Neutrophil (primary cell): Measurements from ENCODE around the gene PLEKHF1.
"Not testable (repeated sequence)": the region's sequence is repeated elsewhere in the genome, so short reads cannot be mapped to it uniquely, and the experiment has no call there.

Source experiments
- H3K27ac ChIP-seq: fragments of 200-600 bp; sonication (generic); 2 replicates; pipeline ENCODE4 v1.5.1; 2016; ENCODE audit warnings: mild to moderate bottlenecking, moderate library complexity
- H3K27me3 ChIP-seq: fragments of 200-600 bp; sonication (generic); 2 replicates; pipeline ENCODE4 v1.6.0; 2016; ENCODE audit warnings: mild to moderate bottlenecking
- H3K36me3 ChIP-seq: fragments of 200-600 bp; sonication (generic); 2 replicates; pipeline ENCODE4 v1.5.1; 2017
- H3K4me1 ChIP-seq, 2 experiments: fragments of 200-600 bp in 1 of 2; sonication (generic) in 1 of 2; 1 replicate in 1 of 2; 2 replicates in 1 of 2; pipeline versions ENCODE4 v1.5.1 to v1.6.1; 2013 to 2016; ENCODE audit warnings: low read depth in 1 of 2, low read length in 1 of 2, mild to moderate bottlenecking in 1 of 2, moderate library complexity in 1 of 2; ENCODE audit not compliant: control insufficient read depth in 1 of 2, insufficient read depth in 1 of 2
- H3K4me3 ChIP-seq, 2 experiments: fragments of 200-600 bp in 1 of 2; sonication (generic) in 1 of 2; 1 replicate in 1 of 2; 2 replicates in 1 of 2; pipeline ENCODE4 v1.5.1; 2013 to 2016; ENCODE audit warnings: low read depth in 1 of 2, low read length in 1 of 2, mild to moderate bottlenecking in 1 of 2, moderate library complexity in 1 of 2
- H3K9me3 ChIP-seq: fragments of 200-600 bp; sonication (generic); 2 replicates; pipeline ENCODE4 v1.5.1; 2016
- CTCF ChIP-seq: fragments of 200-600 bp; sonication (generic); IDR thresholded peaks from 2 replicates; pipeline ENCODE4 v1.5.1; 2016; ENCODE audit warnings: antibody characterized with exemption

Gene PLEKHF1

GRCh38 chr19:29706635-29707034 lies 41.4 kb downstream of the PLEKHF1 start:
- H3K36me3 ChIP-seq: peaks cover 51% of the 10 kb centered on the region
- H3K27ac ChIP-seq: no peak overlapping the region
- TF ChIP-seq CTCF: no peak
- H3K4me3 ChIP-seq: no peak overlapping the region
- no peaks in the 10 kb centered on the region for H3K9me3 ChIP-seq
- no peaks in the 10 kb centered on the region for H3K27me3 ChIP-seq
- peaks cover 10 to 14% of the 10 kb centered on the region in 2 experiments for H3K4me1 ChIP-seq

- Histone ChIP-seq H3K27ac (no peak overlapping the region), H3K4me1 (peaks cover 14% of the 10 kb centered on the region in 2 experiments), H3K4me3 (no peak overlapping the region), H3K9me3 (no peaks in the 10 kb centered on the region), H3K27me3 (no peaks in the 10 kb centered on the region), H3K36me3 (peaks cover 34% of the 10 kb centered on the region)
- TF ChIP-seq CTCF: no peak
These were observed 43.5 kb downstream of the PLEKHF1 start for GRCh38 chr19:29708554-29709439.

- H3K27ac ChIP-seq, H3K4me3 ChIP-seq, H3K9me3 ChIP-seq, H3K27me3 ChIP-seq: not testable (repeated sequence)
- Histone ChIP-seq H3K36me3 (peaks cover 28% of the 10 kb centered on the region), H3K4me1 (peaks cover 19 to 20% of the 10 kb centered on the region in 2 experiments)
These were observed 44.2 kb downstream of the PLEKHF1 start for GRCh38 chr19:29709440-29709798.

- Histone ChIP-seq H3K27ac (no peak overlapping the region), H3K4me3 (no peak overlapping the region), H3K27me3 (no peaks in the 10 kb centered on the region), H3K9me3 (no peaks in the 10 kb centered on the region), H3K4me1 (peaks cover 33% of the 10 kb centered on the region in 2 experiments), H3K36me3 (peaks cover 16% of the 10 kb centered on the region)
- no peak for TF ChIP-seq CTCF
These were observed 46.4 kb downstream of the PLEKHF1 start for GRCh38 chr19:29711584-29712132.

- Histone ChIP-seq H3K27me3 (no peaks in the 10 kb centered on the region), H3K4me1 (peaks cover 33% of the 10 kb centered on the region in 2 experiments), H3K36me3 (peaks cover 6% of the 10 kb centered on the region), H3K27ac (no peak overlapping the region), H3K4me3 (no peak overlapping the region), H3K9me3 (no peaks in the 10 kb centered on the region)
- no peak for TF ChIP-seq CTCF
These were observed 47.7 kb downstream of the PLEKHF1 start for GRCh38 chr19:29712744-29713516.
